HFF-Myc (cell line): ENCODE results near the gene TNFRSF21.
"Not testable (repeated sequence)": the region's sequence is repeated elsewhere in the genome, so short reads cannot be mapped to it uniquely, and the experiment has no call there.

ENCODE experiments used
- DNase-seq: peaks from one replicate; pipeline ENCODE4 v3.0.0-alpha.2; 2011; ENCODE audit warnings: low read depth; ENCODE audit errors: extremely low read depth
- H3K4me3 ChIP-seq: replicated peaks from 2 replicates; pipeline ENCODE4 v1.5.1; 2011; ENCODE audit warnings: low read depth, mild to moderate bottlenecking, control low read depth, low read length
- TF ChIP-seq, protein P1 (sequence below): IDR thresholded peaks from 2 replicates; pipeline ENCODE4 v1.5.1; 2012; ENCODE audit warnings: mild to moderate bottlenecking, low read depth, low read length, control low read depth; ENCODE audit errors: missing control alignments

The TNFRSF21 gene

DNA sequence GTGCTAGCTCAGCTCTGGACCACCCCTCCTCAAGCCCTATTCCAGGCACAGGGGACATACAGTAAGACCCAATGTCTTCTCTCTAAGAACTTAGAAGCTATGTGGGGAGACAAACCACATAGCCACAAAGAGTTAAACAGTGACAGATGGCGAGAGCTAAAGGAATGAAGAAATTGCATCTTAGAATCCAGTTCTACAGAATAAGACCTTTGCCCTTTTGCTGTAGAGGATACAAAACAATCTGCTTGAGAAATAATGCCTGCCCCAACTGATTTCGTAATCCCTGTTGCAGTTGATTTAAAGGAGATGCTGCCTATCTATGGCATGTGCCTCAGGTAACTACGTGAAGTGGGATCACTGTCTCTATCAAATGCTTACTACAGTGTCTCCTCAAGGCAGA lies 31.2 kb downstream of the TNFRSF21 start:
- peak; percentile 46 for DNase-seq
- no peak overlapping the region for H3K4me3 ChIP-seq
- TF ChIP-seq, protein P1, sequence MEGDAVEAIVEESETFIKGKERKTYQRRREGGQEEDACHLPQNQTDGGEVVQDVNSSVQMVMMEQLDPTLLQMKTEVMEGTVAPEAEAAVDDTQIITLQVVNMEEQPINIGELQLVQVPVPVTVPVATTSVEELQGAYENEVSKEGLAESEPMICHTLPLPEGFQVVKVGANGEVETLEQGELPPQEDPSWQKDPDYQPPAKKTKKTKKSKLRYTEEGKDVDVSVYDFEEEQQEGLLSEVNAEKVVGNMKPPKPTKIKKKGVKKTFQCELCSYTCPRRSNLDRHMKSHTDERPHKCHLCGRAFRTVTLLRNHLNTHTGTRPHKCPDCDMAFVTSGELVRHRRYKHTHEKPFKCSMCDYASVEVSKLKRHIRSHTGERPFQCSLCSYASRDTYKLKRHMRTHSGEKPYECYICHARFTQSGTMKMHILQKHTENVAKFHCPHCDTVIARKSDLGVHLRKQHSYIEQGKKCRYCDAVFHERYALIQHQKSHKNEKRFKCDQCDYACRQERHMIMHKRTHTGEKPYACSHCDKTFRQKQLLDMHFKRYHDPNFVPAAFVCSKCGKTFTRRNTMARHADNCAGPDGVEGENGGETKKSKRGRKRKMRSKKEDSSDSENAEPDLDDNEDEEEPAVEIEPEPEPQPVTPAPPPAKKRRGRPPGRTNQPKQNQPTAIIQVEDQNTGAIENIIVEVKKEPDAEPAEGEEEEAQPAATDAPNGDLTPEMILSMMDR: no peak

DNA sequence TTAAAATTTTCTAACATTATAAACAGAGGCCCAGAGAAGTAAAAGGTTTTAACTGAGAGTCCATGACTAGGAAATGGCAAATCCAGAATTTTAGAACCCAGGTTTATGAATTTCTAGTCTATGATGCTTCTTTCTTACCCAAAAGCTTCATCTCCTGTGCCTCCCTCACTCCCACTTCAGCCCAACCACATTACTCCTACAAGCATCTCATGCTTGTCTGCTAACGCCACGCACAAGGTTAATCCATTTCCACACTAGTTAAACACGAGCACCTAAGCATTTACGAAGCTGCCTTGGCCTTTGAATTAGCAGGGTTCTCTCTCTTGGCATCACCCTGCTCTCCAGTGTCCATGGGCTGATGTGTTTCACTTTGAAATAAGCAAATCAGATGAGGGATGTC lies 32.0 kb downstream of the TNFRSF21 start:
- TF ChIP-seq, protein P1: no peak
- H3K4me3 ChIP-seq: no peak overlapping the region
- no peak for DNase-seq

DNA sequence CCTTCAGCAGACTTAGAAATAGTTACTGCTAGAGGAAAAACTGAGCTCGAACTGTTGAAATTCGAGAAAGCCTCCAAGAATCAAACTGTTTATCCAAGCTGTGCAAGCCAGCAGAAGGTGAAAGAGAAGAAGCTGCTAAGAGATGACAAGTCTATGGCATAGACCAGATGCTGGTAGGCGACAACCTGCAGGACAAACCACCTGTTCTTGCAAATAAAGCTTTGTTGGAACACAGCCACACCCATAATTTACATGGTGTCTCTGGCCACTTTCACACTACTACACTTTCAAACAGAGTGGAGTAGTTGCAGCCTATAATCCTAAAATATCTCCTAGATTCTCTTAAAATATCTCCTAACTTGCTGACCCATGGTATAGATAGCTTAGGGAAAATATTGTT lies 33.3 kb downstream of the TNFRSF21 start:
- DNase-seq: peak; percentile 5
- TF ChIP-seq, protein P1: no peak

DNA sequence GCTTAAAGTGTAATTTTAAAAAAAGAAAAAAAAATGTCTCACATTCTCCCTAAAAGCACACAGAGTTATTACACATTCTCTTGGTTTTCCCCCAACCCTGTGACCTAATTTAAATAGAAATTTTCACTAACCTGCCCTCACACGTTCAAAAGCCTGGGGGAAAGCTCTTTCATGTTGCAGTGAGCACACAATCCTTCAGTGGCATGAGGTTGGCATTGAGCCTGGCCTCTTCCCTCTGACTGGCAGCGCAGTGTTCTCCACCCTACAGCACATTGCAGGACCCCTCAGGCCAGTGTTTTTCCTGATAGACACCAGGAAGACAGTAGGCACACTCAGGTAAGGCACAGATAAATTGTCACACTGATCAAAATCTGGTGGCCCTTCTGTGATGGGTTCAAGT lies 34.1 kb downstream of the TNFRSF21 start:
- no peak for DNase-seq
- TF ChIP-seq, protein P1: no peak
- H3K4me3 ChIP-seq: no peak overlapping the region

More for the DNA sequence above, 33.3 kb downstream of the TNFRSF21 start:
- H3K4me3 ChIP-seq: no peak overlapping the region

DNA sequence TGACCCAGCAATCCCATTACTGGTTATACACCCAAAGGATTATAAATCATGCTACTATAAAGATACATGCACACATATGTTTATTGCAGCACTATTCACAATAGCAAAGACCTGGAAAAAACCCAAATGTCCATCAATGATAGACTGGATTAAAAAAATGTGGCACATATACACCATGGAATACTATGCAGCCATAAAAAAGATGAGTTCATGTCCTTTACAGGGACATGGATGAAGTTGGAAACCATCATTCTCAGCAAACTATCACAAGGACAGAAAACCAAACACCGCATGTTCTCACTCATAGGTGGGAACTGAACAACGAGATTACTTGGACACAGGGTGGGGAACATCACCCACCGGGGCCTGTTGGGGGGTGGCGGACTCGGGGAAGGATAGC lies 34.6 kb downstream of the TNFRSF21 start:
- not testable (repeated sequence) for DNase-seq

DNA sequence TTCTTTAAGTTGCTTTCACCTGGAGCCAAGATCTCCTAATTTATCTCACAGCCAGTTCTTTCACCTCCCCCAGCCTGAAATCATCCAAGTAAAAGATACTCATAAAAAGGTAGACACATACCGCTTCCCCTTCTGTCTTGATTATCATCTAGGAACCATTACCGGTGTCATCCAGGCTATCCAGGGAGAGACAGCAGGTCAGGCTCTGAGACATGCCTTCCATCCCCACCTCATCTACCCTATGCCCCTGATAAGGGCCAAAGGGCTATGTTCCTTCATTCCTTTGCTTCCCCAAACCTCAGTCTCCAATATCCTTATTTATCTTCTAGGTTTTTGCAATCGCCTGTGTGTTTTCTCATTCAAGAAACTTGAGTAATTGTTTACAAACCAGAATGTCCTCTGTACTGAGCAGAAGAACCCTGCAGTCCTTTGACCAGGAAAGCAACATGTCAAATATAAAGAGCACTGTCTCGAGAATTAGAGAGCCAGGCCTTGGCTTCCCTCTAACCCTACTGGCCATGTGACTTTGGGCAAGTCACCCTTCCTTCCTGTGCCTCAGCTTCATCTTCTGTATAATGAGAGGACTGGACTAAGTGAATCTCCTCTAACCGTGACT lies 41.0 kb downstream of the TNFRSF21 start:
- no peak overlapping the region for H3K4me3 ChIP-seq
- TF ChIP-seq, protein P1: no peak
- DNase-seq: no peak

More for the DNA sequence above, 34.6 kb downstream of the TNFRSF21 start:
- H3K4me3 ChIP-seq: not testable (repeated sequence)

DNA sequence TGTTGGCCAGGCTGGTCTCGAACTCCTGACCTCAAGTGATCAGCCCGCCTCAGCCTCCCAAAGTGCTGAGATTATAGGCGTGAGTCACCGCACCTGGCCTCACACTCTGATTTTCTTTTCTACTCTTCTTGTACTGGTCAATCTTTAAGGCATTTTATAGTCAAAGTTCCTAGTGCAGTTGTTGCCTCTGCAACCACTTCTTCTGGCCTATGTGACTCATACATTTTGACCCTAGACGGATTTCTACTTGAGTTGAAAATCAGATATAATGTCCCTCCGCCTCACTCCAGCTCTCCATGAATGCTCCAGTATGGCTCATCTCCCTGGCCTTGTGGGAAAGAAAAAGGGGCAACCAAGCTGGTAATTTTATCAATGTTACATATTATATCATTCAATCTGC lies 42.4 kb downstream of the TNFRSF21 start:
- TF ChIP-seq, protein P1: no peak
- no peak for DNase-seq
- H3K4me3 ChIP-seq: no peak overlapping the region
